Transverse colon (tissue), 4 donors: ENCODE measurements around the gene PDXK. TPM values are rescaled to one million over a fixed set of nuclear protein-coding genes. Genes with fewer than 3 reads are reported as not detected.
"Not testable (repeated sequence)": the region's sequence is repeated elsewhere in the genome, so short reads cannot be mapped to it uniquely, and the experiment has no call there.

Source experiments
- DNase-seq: peaks from one replicate; pipeline ENCODE4 v3.0.0-alpha.2; 2019
- H3K27ac ChIP-seq, 4 donors: fragments of 200-600 bp; sonication (generic); 2 replicates each; pipeline ENCODE4 v1.5.1; 2016 to 2018; ENCODE audit warnings: inconsistent platforms in 4 of 4
- H3K27me3 ChIP-seq: fragments of 200-600 bp; sonication (generic); 2 replicates; pipeline ENCODE4 v1.5.1; 2017; ENCODE audit warnings: inconsistent platforms
- H3K36me3 ChIP-seq, 4 donors: fragments of 200-600 bp; sonication (generic); 2 replicates each; pipeline ENCODE4 v1.5.1; 2017 to 2019; ENCODE audit warnings: inconsistent platforms in 4 of 4
- H3K4me1 ChIP-seq, 4 donors: fragments of 200-600 bp; sonication (generic); 2 replicates each; pipeline ENCODE4 v1.5.1; 2017 to 2020; ENCODE audit warnings: inconsistent platforms in 4 of 4
- H3K4me3 ChIP-seq, 4 donors: fragments of 200-600 bp; sonication (generic); 1 replicate in 1 of 4; 2 replicates in 3 of 4; pipeline versions ENCODE4 v1.5.1 to v1.6.1; 2017 to 2019; ENCODE audit warnings: inconsistent platforms in 4 of 4
- H3K9me3 ChIP-seq, 2 donors: fragments of 200-600 bp; sonication (generic); 2 replicates each; pipeline ENCODE4 v1.5.1; 2017 to 2019; ENCODE audit warnings: inconsistent platforms in 2 of 2
- EP300 ChIP-seq: sonication (generic); formaldehyde crosslinking; IDR thresholded peaks from one replicate; pipeline ENCODE4 v1.6.1; 2017; ENCODE audit warnings: antibody characterized with exemption, low read depth
- POLR2A ChIP-seq: fragments of 450-650 bp; IDR thresholded peaks from one replicate; pipeline ENCODE4 v1.6.1; 2016; ENCODE audit warnings: antibody characterized with exemption, mild to moderate bottlenecking, moderate library complexity
- POLR2AphosphoS5 ChIP-seq, 3 donors: sonication (generic); formaldehyde crosslinking; IDR thresholded peaks; one replicate each; pipeline ENCODE4 v1.6.1; 2016; ENCODE audit warnings: antibody characterized with exemption in 3 of 3
- WGBS, 2 donors: methylation state at CpG; one replicate each; pipeline ENCODE4 v1.1.5; 2018; ENCODE audit warnings: low coverage in 1 of 2; 5-methylcytosine and 5-hydroxymethylcytosine counted together
- in situ Hi-C, 4 donors: fragments of 200-750 bp; cut with MboI; loops; one replicate each; pipeline versions ENCODE4 v1.15.0 to v1.15.1; 2017; ENCODE audit warnings: low sequenced_read_pairs in 3 of 4, low pct_ligation_motif_present in 1 of 4, low pct_unique_long_range_greater_than_20kb in 1 of 4
- intact Hi-C: fragments of 100-400 bp; cut with DNase I; formaldehyde crosslinking; loops from one replicate; pipeline ENCODE4 v1.15.1; 2023; ENCODE audit warnings: low total_unique reads
- total RNA-seq, 4 donors: library from RNA; depleted of rRNA; stranded (reverse); fragments of >200 nt; gene quantifications; one replicate each; pipeline ENCODE4 v1.1.0, GENCODE V29; 2016
- TF ChIP-seq, protein P1 (sequence below), 5 experiments: fragments of 200-600 bp in 3 of 5; fragments of 450-650 bp in 2 of 5; sonication (generic) in 3 of 5; IDR thresholded peaks; 1 replicate in 2 of 5; 2 replicates in 3 of 5; pipeline ENCODE4 v1.5.1; 2016 to 2017; ENCODE audit warnings: antibody characterized with exemption in 5 of 5, inconsistent platforms in 3 of 5, mild to moderate bottlenecking in 2 of 5, moderate library complexity in 1 of 5

The PDXK gene
- total RNA-seq, 4 donors from 2014 or later, result 85.8 to 117 (median 103) TPM

DNA sequence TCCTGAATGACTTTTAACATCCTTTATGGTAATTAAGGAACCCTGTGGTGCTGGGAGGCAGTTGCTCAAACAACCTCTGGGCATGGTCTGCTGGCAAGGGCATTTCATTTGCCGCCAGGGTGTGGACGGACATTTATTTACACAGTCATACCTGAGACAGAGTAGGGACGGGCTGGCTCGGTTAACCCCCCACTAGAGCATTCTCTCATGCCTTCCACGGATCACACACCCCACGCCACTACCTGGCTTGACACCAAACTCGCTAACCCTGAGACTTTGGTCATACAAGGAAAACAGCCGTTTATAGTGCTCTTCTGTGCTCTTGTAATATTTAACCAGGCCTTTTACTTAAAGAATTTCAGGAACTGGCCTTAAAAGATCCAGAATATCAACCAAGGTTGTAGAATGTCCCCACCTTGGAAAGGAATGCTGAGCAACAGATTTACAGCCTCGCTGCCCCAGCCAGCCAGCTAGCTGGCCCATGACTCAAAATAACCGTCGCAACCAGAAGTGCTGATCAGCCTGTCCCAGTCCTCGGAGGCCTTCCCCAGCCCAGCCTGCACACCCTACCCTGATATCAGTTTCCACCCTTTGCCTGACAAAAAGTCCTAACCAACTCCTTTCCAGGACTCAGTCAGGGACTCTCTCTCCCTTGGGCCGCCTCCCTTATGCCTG is 6.5 kb upstream of the PDXK start:
- peak; percentile 89 for DNase-seq
- intact Hi-C loops, result no loop called here
- peak overlapping the region; percentile 85 to 89 (median 86) for H3K27ac ChIP-seq
- no peaks in the 10 kb centered on the region for H3K27me3 ChIP-seq
- TF ChIP-seq POLR2A, result peak; percentile 67
- TF ChIP-seq EP300, result peak; percentile 39
- TF ChIP-seq POLR2AphosphoS5 (IDR thresholded peaks at IDR 0.05), result peak in 2 of 3 donors; percentile 47 to 77
- TF ChIP-seq, protein P1, sequence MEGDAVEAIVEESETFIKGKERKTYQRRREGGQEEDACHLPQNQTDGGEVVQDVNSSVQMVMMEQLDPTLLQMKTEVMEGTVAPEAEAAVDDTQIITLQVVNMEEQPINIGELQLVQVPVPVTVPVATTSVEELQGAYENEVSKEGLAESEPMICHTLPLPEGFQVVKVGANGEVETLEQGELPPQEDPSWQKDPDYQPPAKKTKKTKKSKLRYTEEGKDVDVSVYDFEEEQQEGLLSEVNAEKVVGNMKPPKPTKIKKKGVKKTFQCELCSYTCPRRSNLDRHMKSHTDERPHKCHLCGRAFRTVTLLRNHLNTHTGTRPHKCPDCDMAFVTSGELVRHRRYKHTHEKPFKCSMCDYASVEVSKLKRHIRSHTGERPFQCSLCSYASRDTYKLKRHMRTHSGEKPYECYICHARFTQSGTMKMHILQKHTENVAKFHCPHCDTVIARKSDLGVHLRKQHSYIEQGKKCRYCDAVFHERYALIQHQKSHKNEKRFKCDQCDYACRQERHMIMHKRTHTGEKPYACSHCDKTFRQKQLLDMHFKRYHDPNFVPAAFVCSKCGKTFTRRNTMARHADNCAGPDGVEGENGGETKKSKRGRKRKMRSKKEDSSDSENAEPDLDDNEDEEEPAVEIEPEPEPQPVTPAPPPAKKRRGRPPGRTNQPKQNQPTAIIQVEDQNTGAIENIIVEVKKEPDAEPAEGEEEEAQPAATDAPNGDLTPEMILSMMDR (IDR thresholded peaks at IDR 0.05), result peak in 1 of 5 experiments; percentile 38
- H3K4me1 ChIP-seq, result peaks cover 0 to 30% (median 9%) of the 10 kb centered on the region in 4 donors
- H3K36me3 ChIP-seq, result no peaks in the 10 kb centered on the region
- WGBS, 2 donors, result 44 to 67% methylated on average over 1 to 13 of the region's 13 CpGs
- in situ Hi-C loops, result no loop called here
- peak overlapping the region in 1 of 4 donors; percentile 35 for H3K4me3 ChIP-seq
- no peaks in the 10 kb centered on the region for H3K9me3 ChIP-seq

DNA sequence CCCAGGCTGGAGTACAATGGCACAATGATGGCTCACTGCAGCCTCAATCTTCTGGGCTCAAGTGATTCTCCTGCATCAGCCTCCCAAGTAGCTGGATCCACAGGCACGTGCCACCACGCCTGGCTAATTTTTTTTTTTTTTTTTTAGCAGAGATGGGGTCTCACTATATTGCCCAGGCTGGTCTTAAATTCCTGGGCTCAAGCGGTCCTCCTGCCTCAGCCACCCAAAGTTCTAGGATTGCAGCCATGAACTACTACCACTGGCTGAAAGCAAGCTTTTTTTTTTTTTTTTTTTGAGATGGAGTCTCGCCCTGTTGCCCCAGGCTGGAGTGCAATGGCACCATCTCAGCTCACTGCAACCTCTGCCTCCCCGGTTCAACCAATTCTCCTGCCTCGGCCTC is 5.8 kb upstream of the PDXK start:
- H3K36me3 ChIP-seq, intact Hi-C loops, in situ Hi-C loops, H3K4me3 ChIP-seq, DNase-seq, H3K9me3 ChIP-seq, H3K27me3 ChIP-seq: not testable (repeated sequence)
- peak overlapping the region; percentile 85 to 89 (median 86) for H3K27ac ChIP-seq
- peaks cover under 1 to 31% (median 9%) of the 10 kb centered on the region in 4 donors for H3K4me1 ChIP-seq
- 81% methylated on average over 6 of the region's 6 CpGs; no CpG with 5 or more reads in 1 of the 2 donors for WGBS, 2 donors

DNA sequence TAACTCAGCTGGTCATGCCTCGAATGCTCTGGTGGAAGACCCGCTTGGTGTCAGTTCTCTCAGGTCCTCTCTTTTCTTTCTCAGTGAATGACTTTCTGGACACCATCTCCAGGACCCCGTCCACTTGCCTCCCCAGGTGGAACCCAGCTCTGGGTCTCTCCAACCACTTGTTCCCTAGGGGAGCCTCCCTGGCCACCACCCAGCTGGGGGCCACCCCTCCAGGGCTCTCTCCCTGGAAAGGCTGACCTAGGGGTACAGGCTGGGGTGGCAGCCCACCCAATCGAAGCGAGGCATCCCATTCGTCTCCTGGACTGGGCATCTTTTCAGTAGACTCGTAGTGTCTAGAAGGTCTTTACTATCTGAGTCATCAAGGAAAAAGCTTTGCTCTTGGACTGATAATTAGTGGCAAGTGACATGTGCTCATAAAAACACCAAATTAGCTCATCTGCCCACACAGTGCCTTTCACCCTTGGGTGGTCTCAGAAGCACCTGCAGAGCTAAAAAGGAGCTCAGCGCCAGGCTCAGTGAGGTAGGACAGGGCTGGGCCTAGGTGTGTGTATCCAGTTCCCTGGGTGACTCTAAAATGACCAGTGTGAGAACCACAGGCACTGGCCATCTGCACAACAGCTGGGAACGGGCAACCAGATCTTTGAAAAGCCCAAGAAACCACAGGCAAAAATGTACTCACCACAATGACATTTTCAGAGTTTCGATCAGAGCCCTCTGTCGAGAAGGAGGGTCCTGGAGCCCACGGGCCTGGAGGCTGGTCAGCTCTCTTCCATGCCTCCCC is 2.4 kb upstream of the PDXK start:
- no peaks in the 10 kb centered on the region for H3K27me3 ChIP-seq
- in situ Hi-C loops (no loop called here), intact Hi-C loops (no loop called here)
- 65 to 87% methylated on average over 7 to 12 of the region's 12 CpGs for WGBS, 2 donors
- H3K9me3 ChIP-seq, result no peaks in the 10 kb centered on the region
- TF ChIP-seq POLR2A, result no peak
- no peak for TF ChIP-seq POLR2AphosphoS5 (IDR thresholded peaks at IDR 0.05)
- TF ChIP-seq EP300, result no peak
- TF ChIP-seq, protein P1 (IDR thresholded peaks at IDR 0.05), result no peak
- H3K4me3 ChIP-seq, result no peak overlapping the region
- H3K27ac ChIP-seq, result peak overlapping the region in 2 of 4 donors; percentile 18 to 50
- peaks cover 17 to 46% (median 29%) of the 10 kb centered on the region in 4 donors for H3K4me1 ChIP-seq
- H3K36me3 ChIP-seq, result no peaks in the 10 kb centered on the region
- peak; percentile 61 for DNase-seq

DNA sequence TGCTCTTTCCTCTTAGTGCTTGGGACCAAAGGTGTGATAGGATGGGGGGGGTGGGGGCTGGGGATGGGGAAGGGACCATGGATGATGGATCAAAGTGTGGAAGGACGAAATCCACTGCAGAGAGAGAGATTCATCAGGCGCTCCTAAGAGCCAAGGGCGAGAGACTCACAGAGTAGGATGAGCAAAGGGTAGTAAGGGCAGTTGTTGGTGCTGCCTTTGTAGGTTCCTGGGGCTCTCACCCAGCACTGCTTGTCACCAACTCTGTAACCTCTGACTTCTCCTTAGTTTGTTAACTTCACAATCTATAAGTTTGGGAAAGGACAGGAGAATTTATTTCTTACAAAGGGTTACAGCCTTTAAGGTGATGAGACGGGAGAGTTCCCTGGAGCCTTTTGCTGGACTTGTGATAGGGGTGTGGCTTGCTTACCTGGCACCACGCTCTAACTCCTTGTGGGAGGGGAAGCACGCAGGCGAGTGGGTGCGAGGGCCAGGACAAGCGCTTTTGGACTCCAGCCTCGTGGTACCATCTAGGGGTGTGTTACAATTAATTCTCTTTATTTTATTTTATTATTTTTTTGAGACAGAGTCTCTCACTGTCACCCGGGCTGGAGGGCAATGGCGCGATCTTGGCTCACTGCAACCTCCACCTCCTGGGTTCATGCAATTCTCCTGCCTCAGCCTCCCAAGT is 1.6 kb upstream of the PDXK start:
- H3K4me1 ChIP-seq, result peaks cover 18 to 51% (median 31%) of the 10 kb centered on the region in 4 donors
- intact Hi-C loops, result no loop called here
- TF ChIP-seq EP300, result no peak
- no peak for TF ChIP-seq POLR2A
- TF ChIP-seq, protein P1 (IDR thresholded peaks at IDR 0.05), result no peak
- TF ChIP-seq POLR2AphosphoS5 (IDR thresholded peaks at IDR 0.05), result no peak
- peak overlapping the region in 2 of 4 donors; percentile 18 to 46 for H3K27ac ChIP-seq
- H3K4me3 ChIP-seq, result no peak overlapping the region
- H3K9me3 ChIP-seq, result no peaks in the 10 kb centered on the region
- DNase-seq, result no peak
- 78 to 100% methylated on average over 1 to 13 of the region's 13 CpGs for WGBS, 2 donors
- H3K36me3 ChIP-seq, result no peaks in the 10 kb centered on the region
- H3K27me3 ChIP-seq, result no peaks in the 10 kb centered on the region
- in situ Hi-C loops, result no loop called here
